Epithelial cell of prostate (primary cell): ENCODE measurements around the gene BRINP3.
"Not testable (repeated sequence)": the region's sequence is repeated elsewhere in the genome, so short reads cannot be mapped to it uniquely, and the experiment has no call there.

ENCODE experiments used
- DNase-seq: peaks from one replicate; pipeline ENCODE4 v3.0.0-alpha.2; 2011; ENCODE audit warnings: low read depth, low spot score
- H3K27ac ChIP-seq: fragments of 450-650 bp; 2 replicates; pipeline ENCODE4 v1.5.1; 2017; ENCODE audit warnings: mild to moderate bottlenecking

BRINP3 gene

GRCh38 chr1:190477762-190478148, at the start of gene BRINP3:
TSS of gene BRINP3 (minus strand) at chr1:190477864.
- H3K27ac ChIP-seq, result no peak within 1 kb of the TSS
- DNase-seq, result no peak

GRCh38 chr1:190511554-190511953, 33.9 kb upstream of the BRINP3 start:
- H3K27ac ChIP-seq, result no peak overlapping the region
- DNase-seq, result no peak

DNA sequence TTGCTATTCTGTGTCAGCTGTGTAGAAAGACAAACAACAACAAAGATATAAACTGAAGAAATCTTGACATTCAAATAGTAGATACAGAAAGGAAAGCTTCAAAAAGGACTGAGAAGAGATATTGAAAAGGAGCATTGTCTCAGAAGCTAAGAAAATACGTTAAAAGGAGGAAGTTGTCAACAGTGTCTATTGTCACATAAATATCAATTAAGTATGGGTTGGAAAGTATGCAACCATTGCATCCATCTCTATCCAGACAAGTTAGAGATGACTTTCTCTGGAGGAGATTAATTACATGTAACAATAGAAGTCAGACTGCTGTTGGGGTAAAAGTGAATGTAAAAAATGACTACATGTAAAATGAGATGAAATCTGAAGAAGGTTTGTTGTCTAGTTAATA, 29.7 kb upstream of the BRINP3 start:
- no peak overlapping the region for H3K27ac ChIP-seq
- DNase-seq, result no peak

- H3K27ac ChIP-seq, DNase-seq: not testable (repeated sequence)
Measured at GRCh38 chr1:190504539-190504938, 26.9 kb upstream of the BRINP3 start.

DNA sequence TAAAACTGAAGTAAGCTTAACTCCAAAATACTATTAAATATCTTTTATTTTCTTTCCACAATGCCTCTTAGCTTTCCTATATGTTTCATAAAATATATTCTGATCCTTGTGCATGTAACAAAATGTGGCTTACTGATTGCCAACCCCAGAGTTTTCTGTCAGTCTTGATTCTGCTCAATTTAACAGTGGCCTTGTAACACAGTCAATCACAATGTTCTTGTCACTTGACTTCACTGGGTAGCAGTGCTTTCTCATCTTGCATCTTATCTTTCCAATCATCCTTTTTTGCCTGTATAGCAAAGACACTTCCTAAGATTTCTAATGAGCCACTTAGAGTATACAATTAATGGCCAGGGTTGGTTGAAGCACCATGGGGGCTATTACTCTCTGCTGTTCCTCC, 19.9 kb upstream of the BRINP3 start:
- no peak overlapping the region for H3K27ac ChIP-seq
- DNase-seq, result no peak

DNA sequence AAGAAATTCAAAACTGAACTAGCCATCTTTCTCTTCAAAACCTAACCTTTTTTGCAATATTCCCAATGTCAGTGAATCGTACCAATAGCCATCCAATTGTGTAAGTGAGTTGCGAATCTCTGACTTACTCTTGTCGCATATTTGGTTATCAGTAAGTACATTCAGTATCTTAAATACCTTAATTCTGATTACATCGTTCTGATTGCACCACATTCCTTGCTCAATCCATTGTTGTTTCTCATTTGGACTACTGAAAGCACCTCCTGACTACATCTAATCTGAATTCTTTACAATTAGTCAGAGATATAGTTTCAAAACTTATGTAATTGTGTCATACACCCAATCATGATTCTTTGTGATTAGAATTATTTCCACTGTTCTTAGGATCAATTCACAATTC, 16.8 kb upstream of the BRINP3 start:
- DNase-seq, result no peak
- no peak overlapping the region for H3K27ac ChIP-seq

DNA sequence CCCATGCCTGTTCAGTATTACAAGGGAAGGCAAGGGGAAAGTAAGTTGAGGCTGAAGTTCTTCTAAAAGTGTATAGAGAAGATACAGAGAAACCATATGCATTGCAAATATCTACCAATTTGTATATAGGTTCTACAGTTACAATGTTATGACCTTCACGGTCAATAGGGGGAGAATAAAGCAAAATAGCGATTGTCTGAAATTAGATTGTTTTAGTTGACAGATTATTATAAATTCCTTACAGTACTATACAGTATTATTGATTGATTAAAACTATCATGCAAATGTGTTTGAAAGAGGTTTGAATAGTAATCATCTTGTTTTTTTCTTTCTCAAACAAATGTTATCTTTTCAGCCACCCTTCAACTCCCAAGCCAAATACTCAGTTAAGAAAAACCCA, 13.7 kb upstream of the BRINP3 start:
- no peak overlapping the region for H3K27ac ChIP-seq
- DNase-seq, result no peak

GRCh38 chr1:190484045-190484444, 6.4 kb upstream of the BRINP3 start:
- no peak for DNase-seq
- no peak overlapping the region for H3K27ac ChIP-seq

DNA sequence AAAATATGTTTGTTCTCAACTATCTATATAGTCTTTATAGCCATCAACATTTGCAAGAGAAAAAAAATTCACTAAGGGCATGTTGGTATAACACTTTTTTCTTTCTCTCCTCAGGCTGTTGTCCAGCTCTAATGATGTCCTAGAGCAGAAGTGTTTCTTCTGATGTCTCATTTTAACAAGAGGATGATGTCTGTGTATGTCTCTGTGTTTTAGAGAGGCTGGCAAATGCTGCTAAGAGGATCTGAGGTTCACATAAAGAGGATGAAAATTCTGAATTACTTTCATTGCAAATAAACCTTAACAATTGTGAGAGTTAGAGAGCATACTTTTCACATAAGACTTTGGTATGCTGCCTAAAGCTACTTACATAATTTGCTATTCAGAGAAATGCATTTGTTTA, 2.6 kb upstream of the BRINP3 start:
- no peak overlapping the region for H3K27ac ChIP-seq
- DNase-seq, result no peak

DNA sequence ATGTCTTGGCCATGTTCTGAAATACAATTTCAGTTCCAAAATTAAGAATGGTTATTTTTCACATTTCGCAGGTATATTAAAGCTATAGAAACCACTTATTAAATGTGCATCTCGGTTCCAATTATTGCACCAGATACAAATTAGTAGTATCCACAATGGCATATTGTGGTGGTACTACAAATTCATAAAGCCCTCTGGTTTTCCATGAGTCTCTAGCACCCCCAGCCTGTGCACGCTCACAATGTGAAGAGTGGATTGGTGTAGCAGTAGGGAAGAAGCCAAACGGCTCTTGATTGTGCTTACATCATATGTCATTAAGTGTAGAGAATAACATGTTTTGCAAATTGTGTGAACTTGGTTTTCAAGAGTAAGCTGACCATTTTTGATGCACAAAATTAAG, 1.9 kb upstream of the BRINP3 start:
- H3K27ac ChIP-seq, result no peak overlapping the region
- no peak for DNase-seq

DNA sequence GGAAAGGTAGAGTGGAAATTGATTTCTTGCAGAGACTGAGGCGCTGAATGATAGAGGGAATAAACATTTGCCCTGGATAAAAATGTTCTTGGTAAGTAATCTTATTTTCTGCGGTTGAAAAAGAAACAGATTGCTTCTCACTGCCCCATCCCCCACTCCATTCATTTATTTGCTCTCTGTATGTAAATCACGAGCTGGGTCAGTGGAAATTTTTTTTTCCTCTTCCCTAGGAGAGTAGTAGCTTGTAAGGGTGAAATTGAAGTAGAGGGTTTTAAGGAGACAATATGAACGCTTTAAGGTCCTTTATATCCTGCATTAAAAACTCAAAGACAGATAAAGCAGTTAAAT, 1.4 kb upstream of the BRINP3 start:
- no peak for DNase-seq
- H3K27ac ChIP-seq, result no peak overlapping the region

DNA sequence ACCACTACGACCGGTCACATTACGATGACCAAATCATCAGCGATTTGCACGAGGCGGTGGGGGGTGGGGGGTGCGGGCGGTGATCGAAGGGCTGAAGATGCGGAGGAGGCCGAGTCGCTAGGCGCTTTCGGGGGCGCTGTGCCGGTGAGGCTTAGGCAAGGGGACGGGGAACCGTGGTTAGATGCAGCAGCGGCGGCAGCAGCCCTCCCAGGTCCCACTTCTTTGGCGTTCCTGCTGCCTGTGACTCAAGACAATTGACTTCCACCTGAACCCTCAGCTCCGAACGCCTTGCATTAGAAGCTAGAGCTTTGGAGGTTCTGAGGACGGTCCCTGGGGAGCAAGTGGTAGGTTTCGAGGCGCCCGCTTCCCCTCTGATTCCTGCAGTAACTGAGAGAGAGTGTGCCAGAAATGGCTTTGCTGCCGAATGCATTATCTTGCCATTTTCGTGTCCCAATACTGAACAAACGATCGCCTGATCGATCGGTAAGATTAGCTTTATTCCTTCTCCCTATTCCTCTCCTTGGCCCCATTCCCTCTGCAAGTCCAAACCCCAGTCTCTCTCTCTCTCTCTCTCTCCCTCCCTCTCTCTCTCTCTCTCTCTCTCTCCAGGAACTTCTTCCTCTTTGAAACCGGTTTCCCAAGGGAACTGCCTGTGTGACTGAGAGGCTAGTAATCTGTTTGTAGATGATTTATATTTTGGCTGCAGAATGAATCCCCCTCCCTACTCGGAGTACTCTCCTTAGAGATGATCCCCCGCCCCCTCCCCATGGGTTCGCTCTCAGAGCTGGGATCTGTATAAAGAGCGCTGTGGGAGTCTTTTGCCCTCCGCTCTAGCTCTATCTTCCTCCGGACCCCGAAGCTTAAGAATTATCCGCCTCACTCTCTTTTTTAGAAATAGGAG, 735 bp upstream of the BRINP3 start:
- H3K27ac ChIP-seq, result no peak overlapping the region
- peak; percentile 10 for DNase-seq

- DNase-seq, result no peak
- no peak overlapping the region for H3K27ac ChIP-seq
Measured at GRCh38 chr1:190476806-190477205, 858 bp downstream of the BRINP3 start.

DNA sequence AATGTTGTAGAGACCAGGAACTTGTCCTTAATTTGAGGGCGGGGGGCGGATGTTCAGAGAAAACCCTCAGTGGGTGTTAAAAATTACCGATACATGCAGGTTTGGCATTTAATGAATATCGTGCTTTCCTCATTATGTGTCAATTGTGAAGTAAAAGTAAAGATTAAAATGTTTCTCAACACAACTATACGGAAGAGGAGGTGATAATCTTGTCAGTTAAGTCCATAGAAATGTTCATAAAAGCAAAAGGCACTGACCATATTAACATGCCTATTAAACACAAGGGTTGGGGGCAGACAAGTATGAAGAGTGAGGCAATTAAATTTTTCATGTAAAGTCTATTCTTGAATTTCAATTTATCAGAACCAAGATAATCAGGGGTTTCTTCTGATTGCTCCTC, 1.3 kb downstream of the BRINP3 start:
- no peak overlapping the region for H3K27ac ChIP-seq
- DNase-seq, result no peak

DNA sequence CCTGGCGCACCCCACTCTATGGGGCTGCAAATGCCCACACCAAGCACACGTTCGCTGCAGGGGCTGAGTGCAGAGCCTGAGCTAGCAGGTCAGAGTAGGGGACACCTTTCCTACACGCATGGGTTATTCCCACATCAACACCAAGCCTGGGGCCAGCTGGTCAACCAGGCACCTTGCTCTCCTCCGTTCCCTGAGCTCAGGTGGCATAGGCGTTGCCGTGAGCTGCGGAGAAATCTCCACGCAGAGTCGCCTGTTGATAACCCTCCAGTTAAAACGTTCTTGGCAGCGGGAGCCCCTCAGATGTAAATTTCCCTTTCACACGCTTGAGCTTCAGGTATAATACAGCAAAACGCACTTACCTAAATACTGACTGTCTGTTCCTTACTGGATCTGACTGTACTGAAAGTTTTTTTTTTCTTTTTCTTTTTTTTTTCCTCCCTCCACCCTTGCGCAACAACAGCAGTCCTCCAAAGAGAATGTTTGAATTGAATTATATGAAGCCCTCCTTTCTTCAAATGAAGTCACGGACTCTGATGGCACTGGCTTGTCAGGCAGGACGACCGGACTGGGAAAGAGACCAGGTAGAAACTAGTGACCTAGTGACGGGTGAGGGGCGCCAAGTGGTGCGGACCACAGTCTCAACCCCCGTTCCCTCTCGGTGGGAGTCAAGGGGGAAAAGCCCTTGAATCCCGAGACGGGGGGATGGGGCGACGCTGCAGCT, 2.1 kb downstream of the BRINP3 start:
- H3K27ac ChIP-seq, result no peak overlapping the region
- DNase-seq, result no peak

- H3K27ac ChIP-seq, result no peak overlapping the region
- DNase-seq, result no peak
Measured at GRCh38 chr1:190474650-190475211, 2.9 kb downstream of the BRINP3 start.

DNA sequence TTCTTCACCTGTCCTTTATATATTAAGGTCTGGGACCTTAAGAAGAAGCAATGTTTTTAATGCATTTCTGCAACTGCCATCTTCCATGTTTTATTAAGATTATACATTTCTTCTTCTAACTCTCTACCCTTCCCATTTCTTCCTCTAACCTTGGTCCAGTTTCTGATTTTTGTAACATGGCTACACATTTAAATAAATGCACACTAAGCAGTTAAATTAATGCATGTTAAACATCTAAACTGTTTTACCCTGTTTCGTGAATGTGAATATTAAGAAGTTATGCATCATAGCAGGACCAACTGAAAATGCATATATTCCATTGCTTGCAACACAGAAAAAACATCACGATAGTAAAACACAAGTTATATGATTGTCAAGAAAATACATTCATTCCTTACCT, 3.7 kb downstream of the BRINP3 start:
- no peak for DNase-seq

GRCh38 chr1:190472494-190472893, 5.2 kb downstream of the BRINP3 start:
- DNase-seq, result no peak
- no peak overlapping the region for H3K27ac ChIP-seq

More for the DNA sequence above, 3.7 kb downstream of the BRINP3 start:
- H3K27ac ChIP-seq, result no peak overlapping the region

- no peak for DNase-seq
- no peak overlapping the region for H3K27ac ChIP-seq
Measured at GRCh38 chr1:190472042-190472441, 5.6 kb downstream of the BRINP3 start.

- DNase-seq, result no peak
- no peak overlapping the region for H3K27ac ChIP-seq
Measured at GRCh38 chr1:190464690-190465089, 13.0 kb downstream of the BRINP3 start.

- DNase-seq, result no peak
- no peak overlapping the region for H3K27ac ChIP-seq
Measured at GRCh38 chr1:190456129-190456528, 21.5 kb downstream of the BRINP3 start.
